ENCODE measurements around the gene C1S.
A peak's percentile ranks its signal among the peaks of the same experiment; 100 is the strongest.

C1S gene

GRCh38 chr12:7015555-7016370, 44.8 kb upstream of the C1S start:
- TF ChIP-seq POU6F1 (CRISPR knock-in tag; IDR thresholded peaks at IDR 0.05; ENCODE audit: borderline replicate concordance, low read depth) (no peak), BACH2 (CRISPR knock-in tag; IDR thresholded peaks at IDR 0.05; ENCODE audit: borderline replicate concordance) (no peak), ZC3H10 (CRISPR knock-in tag; IDR thresholded peaks at IDR 0.05) (no peak), CREB5 (CRISPR knock-in tag; IDR thresholded peaks at IDR 0.05; ENCODE audit: low read depth) (no peak), ISL1 (CRISPR knock-in tag; IDR thresholded peaks at IDR 0.05) (no peak), SNAI2 (CRISPR knock-in tag; IDR thresholded peaks at IDR 0.05) (no peak), RARB (CRISPR knock-in tag; IDR thresholded peaks at IDR 0.05) (no peak), TSHZ2 (CRISPR knock-in tag; IDR thresholded peaks at IDR 0.05) (no peak), ZFP30 (CRISPR knock-in tag; IDR thresholded peaks at IDR 0.05) (no peak), ZNF8 (CRISPR knock-in tag; IDR thresholded peaks at IDR 0.05) (no peak)
- no peak for ATAC-seq

GRCh38 chr12:7016958-7017571, 43.5 kb upstream of the C1S start:
- peak; percentile 91 for TF ChIP-seq ZFP3 (CRISPR knock-in tag; IDR thresholded peaks at IDR 0.05)
- TF ChIP-seq SNAI2 (CRISPR knock-in tag; IDR thresholded peaks at IDR 0.05): no peak
- no peak for ATAC-seq

GRCh38 chr12:7017870-7018349, 42.6 kb upstream of the C1S start:
- TF ChIP-seq TSHZ2 (CRISPR knock-in tag; IDR thresholded peaks at IDR 0.05) (no peak), ARNTL (CRISPR knock-in tag; IDR thresholded peaks at IDR 0.05; ENCODE audit: borderline replicate concordance, low read depth) (no peak), RARB (CRISPR knock-in tag; IDR thresholded peaks at IDR 0.05) (no peak), ESRRG (CRISPR knock-in tag; IDR thresholded peaks at IDR 0.05) (no peak), ZNF565 (CRISPR knock-in tag; conservative IDR thresholded peaks at IDR 0.05; ENCODE audit: low read depth) (no peak), PATZ1 (CRISPR knock-in tag; IDR thresholded peaks at IDR 0.05; ENCODE audit: borderline replicate concordance) (no peak), CSDC2 (CRISPR knock-in tag; IDR thresholded peaks at IDR 0.05) (no peak), ISL1 (CRISPR knock-in tag; IDR thresholded peaks at IDR 0.05) (no peak), TOX (CRISPR knock-in tag; IDR thresholded peaks at IDR 0.05; ENCODE audit: borderline replicate concordance) (no peak)
- peak; percentile 57 for ATAC-seq

Data from SK-N-SH treated with all-trans-retinoic acid at 6 μM for 48 hours (cell line).